HL-60 (cell line): ENCODE data around the gene THOC6.

Experiments
- GABPA ChIP-seq: IDR thresholded peaks from 2 replicates; pipeline ENCODE4 v1.6.1; 2012; ENCODE audit warnings: low read depth
- TF ChIP-seq, protein P1 (sequence below): IDR thresholded peaks from one replicate; pipeline ENCODE4 v1.5.1; 2011; ENCODE audit warnings: low read length, control low read depth, inconsistent platforms; ENCODE audit not compliant: insufficient read depth
- TF ChIP-seq, protein P2 (sequence below): IDR thresholded peaks from 2 replicates; pipeline ENCODE4 v1.6.1; 2012; ENCODE audit warnings: low read depth; ENCODE audit not compliant: insufficient replicate concordance

- TF ChIP-seq, protein P1, sequence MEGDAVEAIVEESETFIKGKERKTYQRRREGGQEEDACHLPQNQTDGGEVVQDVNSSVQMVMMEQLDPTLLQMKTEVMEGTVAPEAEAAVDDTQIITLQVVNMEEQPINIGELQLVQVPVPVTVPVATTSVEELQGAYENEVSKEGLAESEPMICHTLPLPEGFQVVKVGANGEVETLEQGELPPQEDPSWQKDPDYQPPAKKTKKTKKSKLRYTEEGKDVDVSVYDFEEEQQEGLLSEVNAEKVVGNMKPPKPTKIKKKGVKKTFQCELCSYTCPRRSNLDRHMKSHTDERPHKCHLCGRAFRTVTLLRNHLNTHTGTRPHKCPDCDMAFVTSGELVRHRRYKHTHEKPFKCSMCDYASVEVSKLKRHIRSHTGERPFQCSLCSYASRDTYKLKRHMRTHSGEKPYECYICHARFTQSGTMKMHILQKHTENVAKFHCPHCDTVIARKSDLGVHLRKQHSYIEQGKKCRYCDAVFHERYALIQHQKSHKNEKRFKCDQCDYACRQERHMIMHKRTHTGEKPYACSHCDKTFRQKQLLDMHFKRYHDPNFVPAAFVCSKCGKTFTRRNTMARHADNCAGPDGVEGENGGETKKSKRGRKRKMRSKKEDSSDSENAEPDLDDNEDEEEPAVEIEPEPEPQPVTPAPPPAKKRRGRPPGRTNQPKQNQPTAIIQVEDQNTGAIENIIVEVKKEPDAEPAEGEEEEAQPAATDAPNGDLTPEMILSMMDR: no peak
- TF ChIP-seq, protein P2, sequence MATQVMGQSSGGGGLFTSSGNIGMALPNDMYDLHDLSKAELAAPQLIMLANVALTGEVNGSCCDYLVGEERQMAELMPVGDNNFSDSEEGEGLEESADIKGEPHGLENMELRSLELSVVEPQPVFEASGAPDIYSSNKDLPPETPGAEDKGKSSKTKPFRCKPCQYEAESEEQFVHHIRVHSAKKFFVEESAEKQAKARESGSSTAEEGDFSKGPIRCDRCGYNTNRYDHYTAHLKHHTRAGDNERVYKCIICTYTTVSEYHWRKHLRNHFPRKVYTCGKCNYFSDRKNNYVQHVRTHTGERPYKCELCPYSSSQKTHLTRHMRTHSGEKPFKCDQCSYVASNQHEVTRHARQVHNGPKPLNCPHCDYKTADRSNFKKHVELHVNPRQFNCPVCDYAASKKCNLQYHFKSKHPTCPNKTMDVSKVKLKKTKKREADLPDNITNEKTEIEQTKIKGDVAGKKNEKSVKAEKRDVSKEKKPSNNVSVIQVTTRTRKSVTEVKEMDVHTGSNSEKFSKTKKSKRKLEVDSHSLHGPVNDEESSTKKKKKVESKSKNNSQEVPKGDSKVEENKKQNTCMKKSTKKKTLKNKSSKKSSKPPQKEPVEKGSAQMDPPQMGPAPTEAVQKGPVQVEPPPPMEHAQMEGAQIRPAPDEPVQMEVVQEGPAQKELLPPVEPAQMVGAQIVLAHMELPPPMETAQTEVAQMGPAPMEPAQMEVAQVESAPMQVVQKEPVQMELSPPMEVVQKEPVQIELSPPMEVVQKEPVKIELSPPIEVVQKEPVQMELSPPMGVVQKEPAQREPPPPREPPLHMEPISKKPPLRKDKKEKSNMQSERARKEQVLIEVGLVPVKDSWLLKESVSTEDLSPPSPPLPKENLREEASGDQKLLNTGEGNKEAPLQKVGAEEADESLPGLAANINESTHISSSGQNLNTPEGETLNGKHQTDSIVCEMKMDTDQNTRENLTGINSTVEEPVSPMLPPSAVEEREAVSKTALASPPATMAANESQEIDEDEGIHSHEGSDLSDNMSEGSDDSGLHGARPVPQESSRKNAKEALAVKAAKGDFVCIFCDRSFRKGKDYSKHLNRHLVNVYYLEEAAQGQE: no peak
- no peak for TF ChIP-seq GABPA
These were observed 5.0 kb downstream of the THOC6 start for GRCh38 chr16:3028716-3029319.
